Right lobe of liver (tissue), 4 donors: ENCODE results near the gene LHFPL6.

Experiments used
- POLR2A ChIP-seq: fragments of 450-650 bp; IDR thresholded peaks from one replicate; pipeline ENCODE4 v1.6.1; 2017; ENCODE audit warnings: antibody characterized with exemption, mild to moderate bottlenecking
- TF ChIP-seq, protein P1 (sequence below), 4 donors: fragments of 200-600 bp in 3 of 4; fragments of 450-650 bp in 1 of 4; IDR thresholded peaks; one replicate each; pipeline versions ENCODE4 v1.5.1 to v1.8.0; 2016 to 2022; ENCODE audit warnings: antibody characterized with exemption in 4 of 4, mild to moderate bottlenecking in 2 of 4
- donor health status: DM: no; HTN: no; CAD: no.
- donor health status: DM: no; HTN: no; CAD: no.
- donor health status: DM: no; HTN: yes; CAD: no.

DNA sequence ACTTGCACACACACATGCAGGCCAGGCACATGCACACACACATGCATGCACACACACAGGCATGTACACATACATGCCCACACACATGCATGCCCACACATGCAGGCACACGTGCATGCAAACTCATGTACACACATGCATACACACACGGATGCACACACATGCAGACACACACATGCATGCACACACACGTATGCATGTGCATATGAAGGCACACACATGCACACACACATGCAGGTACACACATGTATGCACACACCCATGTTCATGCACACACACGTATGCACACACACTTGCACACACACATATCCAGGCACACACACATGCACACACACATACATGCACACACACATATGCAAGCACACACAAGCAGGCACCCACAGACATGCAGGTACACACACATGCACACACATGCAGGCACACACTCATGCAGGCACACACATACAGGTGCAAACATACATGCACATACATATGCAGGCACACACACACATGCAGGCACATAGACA, 278.1 kb downstream of the LHFPL6 start:
- TF ChIP-seq, protein P1, sequence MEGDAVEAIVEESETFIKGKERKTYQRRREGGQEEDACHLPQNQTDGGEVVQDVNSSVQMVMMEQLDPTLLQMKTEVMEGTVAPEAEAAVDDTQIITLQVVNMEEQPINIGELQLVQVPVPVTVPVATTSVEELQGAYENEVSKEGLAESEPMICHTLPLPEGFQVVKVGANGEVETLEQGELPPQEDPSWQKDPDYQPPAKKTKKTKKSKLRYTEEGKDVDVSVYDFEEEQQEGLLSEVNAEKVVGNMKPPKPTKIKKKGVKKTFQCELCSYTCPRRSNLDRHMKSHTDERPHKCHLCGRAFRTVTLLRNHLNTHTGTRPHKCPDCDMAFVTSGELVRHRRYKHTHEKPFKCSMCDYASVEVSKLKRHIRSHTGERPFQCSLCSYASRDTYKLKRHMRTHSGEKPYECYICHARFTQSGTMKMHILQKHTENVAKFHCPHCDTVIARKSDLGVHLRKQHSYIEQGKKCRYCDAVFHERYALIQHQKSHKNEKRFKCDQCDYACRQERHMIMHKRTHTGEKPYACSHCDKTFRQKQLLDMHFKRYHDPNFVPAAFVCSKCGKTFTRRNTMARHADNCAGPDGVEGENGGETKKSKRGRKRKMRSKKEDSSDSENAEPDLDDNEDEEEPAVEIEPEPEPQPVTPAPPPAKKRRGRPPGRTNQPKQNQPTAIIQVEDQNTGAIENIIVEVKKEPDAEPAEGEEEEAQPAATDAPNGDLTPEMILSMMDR (IDR thresholded peaks at IDR 0.05) = no peak
- no peak for TF ChIP-seq POLR2A
